Uterus (tissue), 2 donors: ENCODE results near the gene CALHM2.

ENCODE experiments used
- CTCF ChIP-seq, 4 experiments: fragments of 200-600 bp in 2 of 4; fragments of 450-650 bp in 2 of 4; sonication (generic) in 2 of 4; IDR thresholded peaks; one replicate each; pipeline ENCODE4 v1.5.1; 2016 to 2019; ENCODE audit warnings: antibody characterized with exemption in 4 of 4, mild to moderate bottlenecking in 2 of 4, moderate library complexity in 1 of 4
- POLR2A ChIP-seq, 2 donors: fragments of 450-650 bp; IDR thresholded peaks; one replicate each; pipeline ENCODE4 v1.6.1; 2016; ENCODE audit warnings: antibody characterized with exemption in 2 of 2, mild to moderate bottlenecking in 1 of 2, moderate library complexity in 1 of 2

GRCh38 chr10:103452506-103453230 lies 498 bp upstream of the CALHM2 start:
- TF ChIP-seq CTCF (IDR thresholded peaks at IDR 0.05) (no peak), POLR2A (IDR thresholded peaks at IDR 0.05) (no peak)
